Activated CD8-positive, alpha-beta memory T cell treated with anti-CD3 and anti-CD28 coated beads for 24 hours (primary cell): ENCODE results near the gene ZNF343.
"Not testable (repeated sequence)": the region's sequence is repeated elsewhere in the genome, so short reads cannot be mapped to it uniquely, and the experiment has no call there.

Experiments
- DNase-seq: peaks from one replicate; pipeline ENCODE4 v3.0.0-alpha.2; 2020

Gene ZNF343

GRCh38 chr20:2508631-2509467, at the start of gene ZNF343:
TSS of gene ZNF343 (minus strand) at chr20:2508915. CDS start at chr20:2493895, 15,020 bp downstream.
- peak; percentile 93 for DNase-seq

- DNase-seq, result no peak
Observed at GRCh38 chr20:2557873-2558580, 49.3 kb upstream of the ZNF343 start.

- no peak for DNase-seq
Observed at GRCh38 chr20:2545594-2545993, 36.9 kb upstream of the ZNF343 start.

DNA sequence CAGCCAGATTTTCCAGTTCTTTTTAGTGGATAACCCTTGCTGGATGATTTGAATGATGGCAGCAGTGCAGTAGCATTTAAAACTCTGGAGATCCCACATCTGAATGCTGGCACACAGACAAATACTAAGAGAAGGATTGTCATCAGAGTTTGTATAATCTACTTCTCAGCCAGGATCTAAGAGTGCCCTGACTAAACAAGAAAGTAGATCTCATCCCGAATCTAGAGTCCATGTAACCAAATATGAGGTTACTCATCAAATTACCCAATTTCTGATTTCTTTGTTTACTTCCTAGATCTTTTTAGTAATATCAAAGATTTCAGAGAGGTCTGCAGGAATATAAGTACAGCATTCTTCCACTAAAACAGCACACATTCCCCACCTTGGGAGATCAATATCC, 35.5 kb upstream of the ZNF343 start:
- no peak for DNase-seq

DNA sequence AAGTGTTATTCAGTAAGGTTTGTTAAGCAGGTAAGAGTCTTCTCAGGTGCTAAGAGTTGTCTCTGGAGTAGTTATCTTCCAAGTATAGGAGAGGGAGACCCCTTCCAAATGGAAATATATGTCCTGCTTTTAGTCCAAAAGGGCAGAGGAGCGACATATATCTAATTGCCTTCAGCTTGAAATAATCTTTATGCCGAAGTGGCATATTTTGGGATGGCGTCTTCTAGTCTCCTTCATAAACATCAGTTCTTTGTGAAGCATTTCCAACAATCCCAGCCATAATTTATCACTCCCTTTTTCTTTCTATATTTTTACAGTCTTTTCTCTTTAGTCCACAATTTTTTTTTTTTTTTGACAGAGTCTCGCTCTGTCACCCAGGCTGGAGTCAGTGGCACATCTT, 33.6 kb upstream of the ZNF343 start:
- no peak for DNase-seq

- DNase-seq, result no peak
Observed at GRCh38 chr20:2541940-2542339, 33.2 kb upstream of the ZNF343 start.

DNA sequence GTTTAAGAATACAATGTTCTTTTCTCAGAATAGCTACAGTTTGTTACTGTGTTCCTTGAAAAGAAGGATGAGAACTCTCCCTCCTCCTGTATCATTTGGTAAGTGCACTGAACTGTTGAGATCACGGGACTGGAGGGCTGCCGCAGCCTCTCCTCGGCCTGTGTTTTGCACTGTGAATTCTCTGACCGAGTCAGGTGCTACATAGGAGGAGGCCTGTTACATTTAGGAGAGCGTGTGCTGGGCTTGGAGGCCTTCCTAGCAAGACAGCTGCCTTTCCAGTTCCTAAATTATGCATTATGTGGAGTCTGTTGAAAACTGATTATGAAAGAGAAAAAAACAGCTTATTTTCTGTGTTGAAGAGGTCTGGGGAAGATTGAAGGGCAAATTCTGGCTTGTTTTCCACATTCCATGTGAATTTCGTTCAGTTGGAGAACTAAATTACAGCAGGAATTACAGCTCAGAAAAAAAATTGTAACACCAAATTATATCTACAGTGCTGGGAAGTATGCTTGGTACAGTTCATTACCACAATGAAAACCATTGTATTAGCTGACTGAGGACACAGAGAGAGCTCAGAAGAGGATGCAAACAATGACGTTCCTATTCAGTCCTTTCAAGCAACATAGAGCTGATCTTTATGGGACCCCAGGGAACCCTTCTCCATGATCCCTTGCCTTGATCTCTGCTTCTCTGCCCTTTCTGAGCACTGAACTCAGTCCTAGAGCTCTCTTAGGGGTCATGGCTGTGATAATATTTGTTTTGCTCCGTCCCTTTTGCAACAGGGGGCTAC, 30.4 kb upstream of the ZNF343 start:
- no peak for DNase-seq

- DNase-seq, result no peak
Observed at GRCh38 chr20:2538356-2538755, 29.6 kb upstream of the ZNF343 start.

DNA sequence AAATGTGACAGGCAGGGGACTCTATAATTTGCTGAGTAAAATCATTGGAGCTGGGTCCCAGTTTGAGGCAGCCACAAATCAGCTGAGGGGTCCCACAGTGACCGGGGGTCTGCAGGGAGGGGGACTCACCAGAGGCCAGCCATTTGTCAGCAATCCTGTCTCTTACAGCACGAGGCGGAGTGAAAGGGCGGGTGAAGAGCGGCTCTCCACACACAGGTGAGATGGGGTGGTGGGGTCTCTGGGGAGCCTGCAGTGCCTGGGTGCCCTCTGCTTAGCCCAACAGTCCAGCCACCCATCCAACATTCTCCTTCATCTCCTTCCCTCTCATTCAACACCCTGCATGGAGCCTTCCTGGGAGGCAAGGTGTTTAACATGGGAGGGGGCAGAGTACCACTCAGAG, 28.4 kb upstream of the ZNF343 start:
- DNase-seq, result no peak

DNA sequence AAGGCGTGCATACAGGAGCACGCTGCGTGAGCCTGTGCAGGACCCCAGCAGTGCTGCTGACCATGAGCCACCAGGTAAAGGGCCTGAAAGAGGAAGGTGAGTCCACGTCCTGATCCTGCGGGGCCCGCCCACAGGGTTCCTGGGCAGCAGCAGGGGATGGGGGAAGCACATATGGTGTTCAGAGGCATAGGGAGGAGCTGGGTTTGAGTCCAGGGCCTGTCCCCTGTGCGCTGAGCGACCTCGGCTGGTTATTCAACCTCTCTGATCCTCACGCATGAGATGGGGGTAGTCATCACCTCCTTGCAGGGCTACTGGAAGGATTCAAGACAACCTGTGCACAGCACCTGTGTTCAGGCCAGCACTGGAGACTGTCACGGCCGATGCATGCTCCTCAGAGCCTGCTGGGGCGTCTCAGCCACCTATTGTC, 27.9 kb upstream of the ZNF343 start, which contains the start of gene TMC2:
Gene TMC2 (plus strand): TSS at position 14 of the 427 bp plus-strand sequence. CDS start 49 bp downstream, at position 63.
- DNase-seq, result no peak

DNA sequence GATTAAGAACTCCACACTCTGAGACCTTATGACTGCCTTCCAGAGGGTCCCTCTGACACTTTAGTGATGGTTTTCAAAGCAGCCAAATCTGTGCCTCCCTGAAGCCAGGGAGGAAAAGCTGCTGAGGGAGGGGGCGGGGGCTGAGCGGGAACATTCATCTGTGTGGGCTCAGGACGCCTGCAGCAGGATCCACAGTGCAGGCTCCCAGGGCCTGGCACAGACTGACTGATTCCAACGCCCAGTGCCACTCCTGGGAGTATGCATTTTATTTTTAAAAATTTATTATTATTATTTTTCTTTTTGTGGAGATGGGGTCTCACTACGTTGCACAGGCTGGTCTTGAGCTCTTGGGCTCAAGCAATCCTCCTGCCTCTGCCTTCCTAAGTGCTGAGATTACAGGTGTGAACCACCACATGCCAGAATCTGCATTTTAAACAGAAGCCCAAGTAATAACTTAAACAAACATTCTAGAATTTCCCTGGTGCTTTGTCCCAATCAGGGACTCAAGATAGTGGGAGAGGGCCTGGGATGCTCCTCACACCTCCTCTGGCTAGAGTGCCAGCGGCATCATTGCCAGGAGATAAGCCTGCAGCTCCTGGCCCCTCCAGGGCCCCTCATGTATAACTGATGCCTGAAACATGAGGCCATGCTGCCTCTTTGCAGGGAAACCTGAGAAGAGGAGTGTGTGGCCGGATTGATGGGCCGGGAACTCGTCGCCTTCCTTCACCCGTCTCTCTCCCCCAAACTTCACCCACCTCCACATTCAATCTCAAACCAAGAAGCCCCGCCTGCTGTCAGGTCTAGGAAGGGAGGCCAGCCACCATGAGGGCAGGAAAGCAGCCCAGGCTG, 27.2 kb upstream of the ZNF343 start:
- DNase-seq, result no peak

DNA sequence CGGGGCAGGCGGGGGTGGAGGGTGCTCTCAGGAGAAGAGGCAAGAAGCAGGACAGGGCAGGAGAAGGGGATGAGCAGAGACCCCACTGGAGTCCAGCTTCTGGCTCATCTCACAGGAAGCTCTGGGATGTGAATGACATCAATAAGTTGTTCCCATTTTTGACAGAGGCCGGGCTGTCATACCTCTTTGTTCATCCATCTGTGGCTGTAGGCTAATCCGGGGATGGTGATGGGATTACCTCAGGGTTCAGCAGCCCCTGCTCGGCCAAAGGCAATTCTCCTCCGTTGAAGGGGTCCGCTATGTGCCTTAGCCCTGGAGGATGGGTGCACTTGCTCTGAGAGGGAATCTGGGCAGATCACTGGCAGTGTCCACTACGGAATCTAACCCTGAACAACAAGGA, 24.4 kb upstream of the ZNF343 start:
- DNase-seq, result no peak

- no peak for DNase-seq
Observed at GRCh38 chr20:2528671-2529271, 20.1 kb upstream of the ZNF343 start.

DNA sequence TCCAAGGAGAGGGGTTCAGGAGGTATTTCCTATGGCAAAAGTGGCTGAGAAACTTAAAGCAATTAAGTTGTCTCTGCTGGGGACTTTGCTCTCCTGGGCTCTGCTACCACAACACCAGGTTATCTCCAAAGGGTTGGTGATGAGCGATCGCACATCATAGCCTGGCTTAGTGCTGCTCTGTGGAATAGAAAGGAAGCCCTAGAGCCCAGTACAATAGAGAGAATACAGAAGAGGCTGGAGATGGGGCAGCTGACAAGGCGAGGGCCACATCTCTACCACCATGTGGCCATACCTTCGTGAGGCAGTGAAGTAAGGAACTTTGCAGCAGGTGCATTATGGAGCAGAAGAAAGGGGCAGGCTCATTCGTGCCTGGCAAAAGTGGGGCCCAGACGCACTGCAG, 19.0 kb upstream of the ZNF343 start:
- DNase-seq, result no peak

DNA sequence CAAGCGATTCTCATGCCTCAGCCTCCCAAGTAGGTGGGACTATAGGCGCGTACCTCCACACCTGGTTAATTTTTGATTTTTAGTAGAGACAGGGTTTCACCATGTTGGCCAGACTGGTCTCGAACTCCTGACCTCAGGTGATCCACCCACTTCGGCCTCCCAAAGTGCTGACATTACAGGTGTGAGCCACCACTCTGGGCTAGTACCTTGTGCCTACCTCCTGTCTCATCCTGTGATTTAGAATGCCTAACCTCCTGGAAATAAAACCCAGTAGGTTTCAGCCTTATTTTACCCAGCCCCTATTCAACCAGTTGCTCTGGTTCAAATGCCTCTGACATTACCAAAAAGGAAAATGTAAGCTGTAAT, 17.5 kb upstream of the ZNF343 start:
- not testable (repeated sequence) for DNase-seq

- DNase-seq, result peak; percentile 81
Observed at GRCh38 chr20:2524709-2525506, 16.2 kb upstream of the ZNF343 start.

GRCh38 chr20:2523919-2524708, 15.4 kb upstream of the ZNF343 start:
- peak; percentile 99 for DNase-seq

- DNase-seq, result not testable (repeated sequence)
Observed at GRCh38 chr20:2522826-2523429, 14.2 kb upstream of the ZNF343 start.
